Adrenal gland (tissue), 5 donors: ENCODE results near the gene BNIP3.

ENCODE experiments used
- POLR2A ChIP-seq, 2 donors: fragments of 450-650 bp; IDR thresholded peaks; one replicate each; pipeline ENCODE4 v1.6.1; 2017; ENCODE audit warnings: antibody characterized with exemption in 2 of 2, mild to moderate bottlenecking in 2 of 2, moderate library complexity in 1 of 2
- TF ChIP-seq, protein P1 (sequence below), 6 experiments: fragments of 450-650 bp in 4 of 6; fragments of 200-600 bp in 2 of 6; sonication (generic) in 1 of 6; IDR thresholded peaks; 1 replicate in 5 of 6; 2 replicates in 1 of 6; pipeline versions ENCODE4 v1.5.1 to v1.8.0; 2016 to 2021; ENCODE audit warnings: antibody characterized with exemption in 6 of 6, mild to moderate bottlenecking in 2 of 6, moderate library complexity in 1 of 6
- donor health status: DM: no; HTN: no; CAD: no.

DNA sequence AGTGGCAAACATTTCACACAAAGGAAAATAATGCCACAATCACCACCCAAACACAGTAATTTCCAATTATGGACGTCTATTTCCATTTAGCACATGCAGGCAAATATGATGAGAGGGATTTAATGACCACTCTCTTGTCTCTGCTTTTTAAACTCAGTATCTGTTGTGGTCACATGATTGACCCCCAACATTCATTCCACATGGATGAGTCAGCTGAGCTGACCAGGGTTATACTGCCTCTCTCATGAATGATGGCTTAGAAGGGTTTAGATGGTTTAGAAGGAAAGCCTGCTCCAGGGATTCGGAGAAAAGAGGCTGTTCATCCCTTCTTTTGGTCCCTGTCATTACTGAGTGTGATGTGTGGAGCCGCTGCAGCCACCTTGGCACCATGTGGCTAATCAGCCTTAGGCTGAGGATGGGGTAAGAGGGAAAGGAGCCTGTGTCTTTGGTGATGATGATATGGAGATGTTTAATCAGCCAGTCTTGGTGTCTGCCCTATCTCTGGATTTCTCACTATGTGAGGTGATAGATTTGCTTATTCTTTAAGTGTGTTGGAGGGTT, 45.8 kb upstream of the BNIP3 start:
- TF ChIP-seq, protein P1, sequence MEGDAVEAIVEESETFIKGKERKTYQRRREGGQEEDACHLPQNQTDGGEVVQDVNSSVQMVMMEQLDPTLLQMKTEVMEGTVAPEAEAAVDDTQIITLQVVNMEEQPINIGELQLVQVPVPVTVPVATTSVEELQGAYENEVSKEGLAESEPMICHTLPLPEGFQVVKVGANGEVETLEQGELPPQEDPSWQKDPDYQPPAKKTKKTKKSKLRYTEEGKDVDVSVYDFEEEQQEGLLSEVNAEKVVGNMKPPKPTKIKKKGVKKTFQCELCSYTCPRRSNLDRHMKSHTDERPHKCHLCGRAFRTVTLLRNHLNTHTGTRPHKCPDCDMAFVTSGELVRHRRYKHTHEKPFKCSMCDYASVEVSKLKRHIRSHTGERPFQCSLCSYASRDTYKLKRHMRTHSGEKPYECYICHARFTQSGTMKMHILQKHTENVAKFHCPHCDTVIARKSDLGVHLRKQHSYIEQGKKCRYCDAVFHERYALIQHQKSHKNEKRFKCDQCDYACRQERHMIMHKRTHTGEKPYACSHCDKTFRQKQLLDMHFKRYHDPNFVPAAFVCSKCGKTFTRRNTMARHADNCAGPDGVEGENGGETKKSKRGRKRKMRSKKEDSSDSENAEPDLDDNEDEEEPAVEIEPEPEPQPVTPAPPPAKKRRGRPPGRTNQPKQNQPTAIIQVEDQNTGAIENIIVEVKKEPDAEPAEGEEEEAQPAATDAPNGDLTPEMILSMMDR (IDR thresholded peaks at IDR 0.05), result no peak
- TF ChIP-seq POLR2A (IDR thresholded peaks at IDR 0.05), result no peak
